Measurements from ENCODE around the gene SLC2A6. TPM values are rescaled to one million over a fixed set of nuclear protein-coding genes. Genes with fewer than 3 reads are reported as not detected.

SLC2A6 gene
- total and polyA plus RNA-seq, 10 of the 15 experiments (the other 5 are each of a cell fraction or from before 2014, with no cell fraction given) = 1.1 to 37.9 (median 18.3) TPM

DNA sequence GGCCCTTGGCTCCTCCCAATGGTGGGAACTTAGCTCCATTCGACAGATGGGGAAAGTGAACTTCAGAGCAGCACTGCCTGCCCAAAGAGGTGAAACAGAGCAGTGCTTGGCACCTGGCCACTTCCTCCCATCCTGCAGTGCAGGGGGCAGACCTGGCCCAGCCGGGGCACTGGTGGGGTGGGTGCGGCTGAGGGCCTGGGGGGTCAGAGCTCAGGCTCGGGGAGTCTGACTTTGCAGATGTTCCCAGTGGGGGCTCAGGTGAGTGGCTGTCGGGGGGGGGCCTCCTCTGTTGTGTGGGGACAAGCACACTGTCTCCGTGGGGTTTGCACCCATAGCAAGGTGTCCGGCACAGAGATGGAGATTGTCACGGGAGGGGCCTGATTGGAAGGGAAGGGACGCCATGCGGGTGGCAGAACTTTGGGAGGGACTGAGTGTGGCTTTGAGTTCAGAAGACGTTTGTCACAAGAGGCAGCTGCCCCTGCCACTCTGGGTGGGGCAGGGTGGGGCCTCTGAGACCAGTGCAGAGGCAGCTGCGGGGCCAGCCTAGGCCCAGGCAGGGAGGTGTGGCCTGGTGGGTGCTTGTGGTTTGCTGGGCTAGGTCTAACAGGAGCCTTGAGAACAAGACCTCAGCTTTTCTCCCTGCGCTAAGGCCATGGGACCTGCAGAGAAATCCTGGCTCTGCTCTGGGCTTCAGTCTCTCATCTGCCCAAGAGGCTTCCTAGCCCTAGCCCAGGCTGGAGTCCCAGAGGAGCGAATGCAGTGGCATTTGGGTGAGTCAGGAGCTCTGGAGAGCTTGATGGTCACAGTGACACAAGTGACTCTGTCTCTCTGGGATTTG, 43.4 kb upstream of the SLC2A6 start:
- Histone ChIP-seq H2AFZ (ENCODE audit: control insufficient read depth, low read depth, low read length) (no peak overlapping the region), H4K20me1 (ENCODE audit: control insufficient read depth, insufficient read depth) (no peaks in the 10 kb centered on the region), H3K79me2 (ENCODE audit: control insufficient read depth, insufficient read depth, low read length) (no peaks in the 10 kb centered on the region), H3K9me3 (replicated peaks; ENCODE audit: control insufficient read depth, insufficient read depth, low read length) (no peaks in the 10 kb centered on the region), H3K4me1 (ENCODE audit: control insufficient read depth, insufficient read depth, low read length) (no peaks in the 10 kb centered on the region), H3K4me2 (ENCODE audit: control insufficient read depth, insufficient read depth) (no peak overlapping the region), H3K27me3 (replicated peaks in 1 of 2; ENCODE audit: control insufficient read depth in 2 of 2, insufficient read depth in 2 of 2, low read length in 1 of 2) (peaks cover 0 to 4% of the 10 kb centered on the region in 2 experiments; a peak in 3 of 4 replicates), H3K9ac (ENCODE audit: control insufficient read depth, insufficient read depth, low read length) (no peak overlapping the region), H3K36me3 (ENCODE audit: control insufficient read depth in 2 of 2, insufficient read depth in 2 of 2, low read length in 1 of 2) (no peaks in the 10 kb centered on the region), H3K4me3 (no peak overlapping the region), H3K27ac (ENCODE audit: control insufficient read depth, insufficient read depth) (no peak overlapping the region)
- ChIA-PET POLR2A (no interaction called here), SMC1A (ENCODE audit: uncharacterized antibody, unreplicated experiment) (no interaction called here), CTCF (interaction anchor here (1.2 kb wide), 1 partner anchor 205 kb away, joined by 3 read pairs; no protein-coding TSS in a partner anchor), RAD21 (ENCODE audit: unreplicated experiment) (no interaction called here)
- no TSS peak for BruUV-seq (replicated peaks)
- WGBS (ENCODE audit: insufficient coverage, insufficient replicate concordance, low lambda C conversion rate, missing lambda C conversion rate) = 45% methylated on average over 13 of the region's 14 CpGs
- DNase-seq (ENCODE audit: low read depth, low spot score) = no peak
- in situ Hi-C loops (cut with MboI) = no loop called here
- TF ChIP-seq MYB (IDR thresholded peaks at IDR 0.05; ENCODE audit: borderline replicate concordance, low read depth, low read length) (no peak), TCF7 (IDR thresholded peaks at IDR 0.05; ENCODE audit: borderline replicate concordance) (no peak), PKNOX1 (IDR thresholded peaks at IDR 0.05) (no peak), NR2C2 (IDR thresholded peaks at IDR 0.05; ENCODE audit: borderline replicate concordance, control insufficient read depth, insufficient read length, low read depth) (no peak)
- FAIRE-seq = no peak
- intact Hi-C loops (cut with micrococcal nuclease; ENCODE audit: unreplicated experiment) = no loop called here
- ATAC-seq = no peak
